Measurements from ENCODE around the gene GIPC3.
A peak's percentile ranks its signal among the peaks of the same experiment; 100 is the strongest.

DNA sequence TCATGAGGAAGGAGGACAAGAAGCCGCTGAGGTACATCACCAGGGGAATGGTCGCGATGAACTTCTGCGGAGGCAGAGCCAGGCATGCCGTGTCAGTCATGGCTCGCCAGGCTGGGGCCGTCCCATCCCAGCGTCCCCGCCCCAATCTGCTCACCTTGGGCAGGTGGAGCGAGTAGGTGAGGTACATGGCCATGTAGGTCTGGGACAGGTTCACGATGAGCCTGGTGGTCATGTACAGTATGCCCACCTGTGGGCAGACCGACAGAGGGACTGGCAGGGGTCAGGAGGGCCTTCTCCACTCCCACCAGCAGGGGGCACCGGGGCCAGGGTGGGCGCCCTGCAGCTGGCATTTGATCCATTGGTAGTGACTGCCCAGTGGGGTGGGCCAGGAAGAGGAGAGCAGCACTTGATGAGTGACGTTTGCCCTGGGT lies 38.0 kb upstream of the GIPC3 start:
- TF ChIP-seq POLR2AphosphoS5 (IDR thresholded peaks at IDR 0.05; ENCODE audit: low read depth, low read length), result no peak
- TF ChIP-seq FOXP2 (optimal IDR thresholded peaks at IDR 0.05; ENCODE audit: borderline replicate concordance, extremely low read depth, extremely low read length, insufficient read depth), result peak; percentile 34
- TF ChIP-seq SIN3A (IDR thresholded peaks at IDR 0.05; ENCODE audit: borderline replicate concordance, insufficient read depth, low read length), result no peak
- TF ChIP-seq TAF1 (IDR thresholded peaks at IDR 0.05; ENCODE audit: borderline replicate concordance, insufficient read depth, low read length), result no peak

Measured in PFSK-1 (cell line).